HEK293T (cell line): ENCODE results near the gene FCMR.

Experiments
- BHLHE40 ChIP-seq: fragments of 450-650 bp; IDR thresholded peaks from 2 replicates; pipeline ENCODE4 v1.6.1; 2016; ENCODE audit warnings: mild to moderate bottlenecking, moderate library complexity, borderline replicate concordance
- FOXA1 ChIP-seq: fragments of 450-650 bp; IDR thresholded peaks from 2 replicates; pipeline ENCODE4 v1.6.1; 2016; ENCODE audit warnings: mild to moderate bottlenecking
- FOXK2 ChIP-seq: fragments of 450-650 bp; IDR thresholded peaks from 2 replicates; pipeline ENCODE4 v1.6.1; 2016; ENCODE audit warnings: mild to moderate bottlenecking
- FOXM1 ChIP-seq: fragments of 450-650 bp; IDR thresholded peaks from 2 replicates; pipeline ENCODE4 v1.6.1; 2017; ENCODE audit warnings: mild to moderate bottlenecking, borderline replicate concordance
- HDGF ChIP-seq: fragments of 450-650 bp; IDR thresholded peaks from 2 replicates; pipeline ENCODE4 v1.6.1; 2017; ENCODE audit warnings: antibody characterized with exemption, borderline replicate concordance
- LEF1 ChIP-seq: fragments of 450-650 bp; IDR thresholded peaks from 2 replicates; pipeline ENCODE4 v1.6.1; 2017; ENCODE audit warnings: mild to moderate bottlenecking, borderline replicate concordance
- NFRKB ChIP-seq: fragments of 450-650 bp; IDR thresholded peaks from 2 replicates; pipeline ENCODE4 v1.6.1; 2016; ENCODE audit warnings: mild to moderate bottlenecking, moderate library complexity
- SP1 ChIP-seq: fragments of 450-650 bp; IDR thresholded peaks from 2 replicates; pipeline ENCODE4 v1.6.1; 2017
- SUZ12 ChIP-seq: fragments of 450-650 bp; IDR thresholded peaks from 2 replicates; pipeline ENCODE4 v1.6.1; 2016; ENCODE audit warnings: mild to moderate bottlenecking
- TARDBP ChIP-seq: fragments of 450-650 bp; IDR thresholded peaks from 2 replicates; pipeline ENCODE4 v1.6.1; 2016
- ZNF384 ChIP-seq: fragments of 450-650 bp; IDR thresholded peaks from 2 replicates; pipeline ENCODE4 v1.6.1; 2016

GRCh38 chr1:206900149-206900548, 21.6 kb downstream of the FCMR start:
- no peak for TF ChIP-seq LEF1
- no peak for TF ChIP-seq HDGF
- TF ChIP-seq FOXM1 = no peak
- TF ChIP-seq FOXA1 = no peak
- no peak for TF ChIP-seq SP1
- no peak for TF ChIP-seq FOXK2
- TF ChIP-seq NFRKB = no peak
- TF ChIP-seq TARDBP = no peak
- no peak for TF ChIP-seq ZNF384
- no peak for TF ChIP-seq BHLHE40
- no peak for TF ChIP-seq SUZ12
